MM.1S (cell line): ENCODE results near the gene CTSC.

Experiments used
- DNase-seq: peaks from one replicate; pipeline ENCODE4 v3.0.0-alpha.2; 2015
- H2AFZ ChIP-seq: fragments of 300-600 bp; sonication (generic); 2 replicates; pipeline ENCODE4 v1.6.0; 2016; ENCODE audit warnings: antibody characterized with exemption, low read length
- H3F3A ChIP-seq: fragments of 300-600 bp; sonication (generic); 2 replicates; pipeline ENCODE4 v1.6.1; 2016; ENCODE audit warnings: mild to moderate bottlenecking, antibody characterized with exemption, low read length, moderate library complexity, mixed read lengths; ENCODE audit not compliant: insufficient read depth
- H3K27ac ChIP-seq: fragments of 300-600 bp; sonication (generic); 2 replicates; pipeline ENCODE4 v1.5.1; 2016; ENCODE audit warnings: mild to moderate bottlenecking, low read length
- H3K27me3 ChIP-seq: fragments of 300-600 bp; sonication (generic); replicated peaks from 2 replicates; pipeline ENCODE4 v1.6.0; 2016; ENCODE audit warnings: low read length; ENCODE audit not compliant: insufficient read depth
- H3K36me3 ChIP-seq: fragments of 300-600 bp; sonication (generic); replicated peaks from 2 replicates; pipeline ENCODE4 v1.6.1; 2016; ENCODE audit warnings: mild to moderate bottlenecking, low read length, mixed read lengths; ENCODE audit not compliant: insufficient read depth
- H3K4me1 ChIP-seq: fragments of 300-600 bp; sonication (generic); 2 replicates; pipeline ENCODE4 v1.6.1; 2016; ENCODE audit warnings: low read length, mixed read lengths
- H3K4me2 ChIP-seq: fragments of 300-600 bp; sonication (generic); 2 replicates; pipeline ENCODE4 v1.6.0; 2016; ENCODE audit warnings: low read depth, low read length
- H3K4me3 ChIP-seq: fragments of 300-600 bp; sonication (generic); 2 replicates; pipeline ENCODE4 v1.5.1; 2016; ENCODE audit warnings: low read length, mixed read lengths
- H3K79me2 ChIP-seq: fragments of 300-600 bp; sonication (generic); 2 replicates; pipeline ENCODE4 v1.6.1; 2016; ENCODE audit warnings: mixed run types, low read length, mixed read lengths
- H3K9ac ChIP-seq: fragments of 300-600 bp; sonication (generic); 2 replicates; pipeline ENCODE4 v1.6.1; 2016; ENCODE audit warnings: low read length, mixed read lengths
- H3K9me2 ChIP-seq: fragments of 300-600 bp; sonication (generic); replicated peaks from 2 replicates; pipeline ENCODE4 v1.6.1; 2016; ENCODE audit warnings: mild to moderate bottlenecking, low read length, mixed read lengths; ENCODE audit not compliant: insufficient read depth
- H3K9me3 ChIP-seq: fragments of 300-600 bp; sonication (generic); replicated peaks from 2 replicates; pipeline ENCODE4 v1.6.1; 2016; ENCODE audit warnings: mild to moderate bottlenecking, low read length, mixed read lengths; ENCODE audit not compliant: insufficient read depth
- H4K20me1 ChIP-seq: fragments of 300-600 bp; sonication (generic); 2 replicates; pipeline ENCODE4 v1.6.1; 2016; ENCODE audit warnings: mild to moderate bottlenecking, low read length, moderate library complexity, mixed read lengths; ENCODE audit not compliant: insufficient read depth
- EZH2 ChIP-seq: fragments of 300-600 bp; sonication (generic); optimal IDR thresholded peaks from 2 replicates; pipeline ENCODE3; 2017; ENCODE audit warnings: low read depth, mild to moderate bottlenecking, antibody characterized with exemption, low read length, mixed read lengths
- EZH2phosphoT487 ChIP-seq: fragments of 300-600 bp; sonication (generic); IDR thresholded peaks from 2 replicates; pipeline ENCODE4 v1.6.1; 2018; ENCODE audit warnings: antibody characterized with exemption, low read length
- TF ChIP-seq, protein P1 (sequence below): fragments of 300-600 bp; sonication (generic); IDR thresholded peaks from 2 replicates; pipeline ENCODE4 v1.5.1; 2016; ENCODE audit warnings: antibody characterized with exemption, low read length, mixed read lengths

The CTSC gene

DNA sequence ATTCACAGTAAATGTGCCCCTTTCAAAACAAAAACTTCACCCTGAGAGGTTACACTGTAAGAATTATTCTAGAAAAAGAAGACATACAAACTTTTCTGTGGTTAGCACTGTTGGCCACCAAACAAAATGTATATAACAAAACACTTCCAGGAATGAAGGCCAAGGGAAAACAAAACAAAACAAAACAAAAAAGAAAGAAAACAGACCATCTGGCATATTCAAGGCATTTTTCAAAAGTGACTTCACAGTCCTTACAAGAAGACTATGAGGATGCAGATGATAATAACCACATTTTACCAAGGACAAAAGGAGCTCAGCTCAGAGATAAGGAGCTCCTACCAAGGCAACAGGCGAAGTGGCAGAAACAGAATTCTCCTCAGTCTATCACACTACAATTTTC is 24.9 kb downstream of the CTSC start:
- TF ChIP-seq EZH2 (no peak), EZH2phosphoT487 (no peak)
- TF ChIP-seq, protein P1, sequence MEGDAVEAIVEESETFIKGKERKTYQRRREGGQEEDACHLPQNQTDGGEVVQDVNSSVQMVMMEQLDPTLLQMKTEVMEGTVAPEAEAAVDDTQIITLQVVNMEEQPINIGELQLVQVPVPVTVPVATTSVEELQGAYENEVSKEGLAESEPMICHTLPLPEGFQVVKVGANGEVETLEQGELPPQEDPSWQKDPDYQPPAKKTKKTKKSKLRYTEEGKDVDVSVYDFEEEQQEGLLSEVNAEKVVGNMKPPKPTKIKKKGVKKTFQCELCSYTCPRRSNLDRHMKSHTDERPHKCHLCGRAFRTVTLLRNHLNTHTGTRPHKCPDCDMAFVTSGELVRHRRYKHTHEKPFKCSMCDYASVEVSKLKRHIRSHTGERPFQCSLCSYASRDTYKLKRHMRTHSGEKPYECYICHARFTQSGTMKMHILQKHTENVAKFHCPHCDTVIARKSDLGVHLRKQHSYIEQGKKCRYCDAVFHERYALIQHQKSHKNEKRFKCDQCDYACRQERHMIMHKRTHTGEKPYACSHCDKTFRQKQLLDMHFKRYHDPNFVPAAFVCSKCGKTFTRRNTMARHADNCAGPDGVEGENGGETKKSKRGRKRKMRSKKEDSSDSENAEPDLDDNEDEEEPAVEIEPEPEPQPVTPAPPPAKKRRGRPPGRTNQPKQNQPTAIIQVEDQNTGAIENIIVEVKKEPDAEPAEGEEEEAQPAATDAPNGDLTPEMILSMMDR = no peak
- Histone ChIP-seq H3F3A (no peaks in the 10 kb centered on the region), H3K79me2 (no peaks in the 10 kb centered on the region), H4K20me1 (no peaks in the 10 kb centered on the region), H3K9ac (no peak overlapping the region), H3K9me3 (no peaks in the 10 kb centered on the region), H3K9me2 (no peaks in the 10 kb centered on the region), H3K27me3 (no peaks in the 10 kb centered on the region), H2AFZ (no peak overlapping the region), H3K27ac (no peak overlapping the region), H3K4me1 (no peaks in the 10 kb centered on the region), H3K4me2 (no peak overlapping the region), H3K4me3 (no peak overlapping the region), H3K36me3 (no peaks in the 10 kb centered on the region; the same call in 1 of the 2 replicates)
- no peak for DNase-seq

DNA sequence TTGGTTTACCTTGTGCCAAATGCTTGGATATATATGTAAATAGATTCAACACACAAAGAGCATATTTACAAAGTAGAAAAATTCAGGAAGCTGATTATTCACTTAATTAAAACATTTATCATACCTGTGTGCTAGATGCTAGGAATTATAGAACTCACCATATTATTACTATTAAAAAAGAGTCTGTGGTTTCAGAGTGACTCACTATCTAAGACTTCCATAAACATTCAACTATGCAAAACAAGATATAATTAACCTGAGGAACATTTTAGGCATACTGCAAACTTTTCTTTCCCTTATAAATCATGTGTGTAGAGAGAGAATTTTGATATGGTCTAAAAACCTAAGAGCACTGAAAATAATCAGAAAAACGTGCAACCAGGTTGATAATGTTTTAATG is 27.3 kb downstream of the CTSC start:
- Histone ChIP-seq H3K4me1 (no peaks in the 10 kb centered on the region), H3K27ac (no peak overlapping the region), H3F3A (no peaks in the 10 kb centered on the region), H3K9ac (no peak overlapping the region), H4K20me1 (no peaks in the 10 kb centered on the region), H3K9me2 (no peaks in the 10 kb centered on the region), H3K4me3 (no peak overlapping the region), H2AFZ (no peak overlapping the region), H3K9me3 (no peaks in the 10 kb centered on the region), H3K36me3 (no peaks in the 10 kb centered on the region; the same call in 1 of the 2 replicates), H3K27me3 (no peaks in the 10 kb centered on the region), H3K4me2 (no peak overlapping the region), H3K79me2 (no peaks in the 10 kb centered on the region)
- TF ChIP-seq EZH2phosphoT487 (no peak), EZH2 (no peak)
- TF ChIP-seq, protein P1 = no peak
- DNase-seq = no peak

DNA sequence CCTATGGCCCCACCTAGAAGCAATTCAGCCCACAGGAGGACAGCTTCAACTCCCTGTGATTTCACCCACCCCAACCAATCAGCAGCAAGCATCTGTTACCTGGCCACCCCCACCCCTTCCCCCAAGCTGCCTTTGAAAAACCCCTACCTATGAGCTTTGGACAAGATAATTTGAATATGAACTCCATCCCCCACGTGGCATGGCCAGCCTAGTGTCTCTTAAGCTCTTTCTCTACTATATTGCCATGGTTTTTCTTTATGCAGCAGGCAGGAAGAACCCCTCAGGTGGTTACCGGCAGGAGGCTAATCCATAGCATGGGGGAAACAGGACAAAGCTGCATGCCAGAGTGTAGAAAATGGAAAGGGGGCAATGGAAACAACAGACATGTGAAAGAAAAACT is 29.0 kb downstream of the CTSC start:
- Histone ChIP-seq H3K79me2 (no peaks in the 10 kb centered on the region), H3K4me1 (0 out of 2 replicates have a peak, but pooled peaks cover under 1% of the 10 kb centered on the region), H2AFZ (no peak overlapping the region), H3K9me3 (no peaks in the 10 kb centered on the region), H3K27ac (no peak overlapping the region), H3K36me3 (no peaks in the 10 kb centered on the region; the same call in 1 of the 2 replicates), H3F3A (no peaks in the 10 kb centered on the region), H4K20me1 (no peaks in the 10 kb centered on the region), H3K9ac (no peak overlapping the region), H3K27me3 (no peaks in the 10 kb centered on the region), H3K4me3 (no peak overlapping the region), H3K4me2 (no peak overlapping the region), H3K9me2 (no peaks in the 10 kb centered on the region)
- no peak for TF ChIP-seq EZH2phosphoT487
- TF ChIP-seq EZH2 = no peak
- TF ChIP-seq, protein P1 = no peak
- DNase-seq = no peak
